Measurements from ENCODE around the gene SYT7. TPM values are rescaled to one million over a fixed set of nuclear protein-coding genes. Genes with fewer than 3 reads are reported as not detected.

Gene SYT7
- total and polyA plus RNA-seq, 4 donors, result 1.7 to 10.6 (median 3.8) TPM

DNA sequence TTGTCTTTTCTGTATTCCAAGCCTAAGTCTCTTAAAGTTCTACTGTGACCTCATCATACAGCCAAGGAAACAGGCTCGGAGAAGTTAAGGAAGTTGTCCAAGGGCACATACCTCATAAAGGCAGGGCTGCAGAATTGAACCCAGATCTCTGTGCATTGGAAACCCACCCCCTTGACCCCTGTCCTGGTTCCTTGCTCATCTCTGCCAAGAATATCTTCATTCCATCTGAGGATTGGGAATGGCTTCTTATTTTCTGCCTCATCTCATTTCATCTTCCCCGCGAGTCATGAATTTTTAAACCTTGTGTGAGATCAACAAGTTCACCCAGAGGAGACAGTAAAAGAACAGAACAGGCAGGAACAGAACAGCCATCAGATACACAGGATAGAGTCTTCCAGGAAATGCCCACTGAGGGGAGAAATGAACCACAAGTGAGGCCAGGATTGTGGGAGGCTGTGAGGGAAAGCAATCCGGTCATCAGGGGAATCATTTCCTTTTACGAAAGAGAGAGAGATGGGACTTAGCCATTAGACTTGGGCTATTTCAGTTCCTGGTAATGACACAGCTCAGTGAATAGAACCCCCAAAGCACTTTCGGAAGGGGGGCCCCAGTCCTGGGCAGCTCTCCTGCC is 106.7 kb downstream of the SYT7 start:
- Histone ChIP-seq H3K9me3 (ENCODE audit: control insufficient read depth in 4 of 4, insufficient read depth in 3 of 4, low read length in 3 of 4) (no peaks in the 10 kb centered on the region), H3K4me3 (no peak overlapping the region), H3K27ac (ENCODE audit: low read depth in 1 of 2, low read length in 1 of 2) (no peak overlapping the region), H3K36me3 (ENCODE audit: control insufficient read depth in 4 of 4, insufficient read depth in 4 of 4, low read length in 4 of 4) (peaks cover 0 to 9% (median under 1%) of the 10 kb centered on the region in 4 donors), H3K4me1 (ENCODE audit: control insufficient read depth in 5 of 5, insufficient read depth in 5 of 5, low read length in 5 of 5) (no peaks in the 10 kb centered on the region), H3K27me3 (ENCODE audit: control insufficient read depth in 3 of 3, insufficient read depth in 3 of 3, low read length in 2 of 3) (no peaks in the 10 kb centered on the region), H3K9ac (ENCODE audit: insufficient read depth in 1 of 2, low read length in 2 of 2) (no peak overlapping the region)
- 86 to 90% methylated on average over 6 of the region's 6 CpGs for WGBS, 2 donors
- TF ChIP-seq, protein P1, sequence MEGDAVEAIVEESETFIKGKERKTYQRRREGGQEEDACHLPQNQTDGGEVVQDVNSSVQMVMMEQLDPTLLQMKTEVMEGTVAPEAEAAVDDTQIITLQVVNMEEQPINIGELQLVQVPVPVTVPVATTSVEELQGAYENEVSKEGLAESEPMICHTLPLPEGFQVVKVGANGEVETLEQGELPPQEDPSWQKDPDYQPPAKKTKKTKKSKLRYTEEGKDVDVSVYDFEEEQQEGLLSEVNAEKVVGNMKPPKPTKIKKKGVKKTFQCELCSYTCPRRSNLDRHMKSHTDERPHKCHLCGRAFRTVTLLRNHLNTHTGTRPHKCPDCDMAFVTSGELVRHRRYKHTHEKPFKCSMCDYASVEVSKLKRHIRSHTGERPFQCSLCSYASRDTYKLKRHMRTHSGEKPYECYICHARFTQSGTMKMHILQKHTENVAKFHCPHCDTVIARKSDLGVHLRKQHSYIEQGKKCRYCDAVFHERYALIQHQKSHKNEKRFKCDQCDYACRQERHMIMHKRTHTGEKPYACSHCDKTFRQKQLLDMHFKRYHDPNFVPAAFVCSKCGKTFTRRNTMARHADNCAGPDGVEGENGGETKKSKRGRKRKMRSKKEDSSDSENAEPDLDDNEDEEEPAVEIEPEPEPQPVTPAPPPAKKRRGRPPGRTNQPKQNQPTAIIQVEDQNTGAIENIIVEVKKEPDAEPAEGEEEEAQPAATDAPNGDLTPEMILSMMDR (IDR thresholded peaks at IDR 0.05; ENCODE audit: control extremely low read depth, extremely low read depth), result no peak
- ATAC-seq (ENCODE audit: insufficient read depth, low FRiP score), result no peak
- no peak for DNase-seq

DNA sequence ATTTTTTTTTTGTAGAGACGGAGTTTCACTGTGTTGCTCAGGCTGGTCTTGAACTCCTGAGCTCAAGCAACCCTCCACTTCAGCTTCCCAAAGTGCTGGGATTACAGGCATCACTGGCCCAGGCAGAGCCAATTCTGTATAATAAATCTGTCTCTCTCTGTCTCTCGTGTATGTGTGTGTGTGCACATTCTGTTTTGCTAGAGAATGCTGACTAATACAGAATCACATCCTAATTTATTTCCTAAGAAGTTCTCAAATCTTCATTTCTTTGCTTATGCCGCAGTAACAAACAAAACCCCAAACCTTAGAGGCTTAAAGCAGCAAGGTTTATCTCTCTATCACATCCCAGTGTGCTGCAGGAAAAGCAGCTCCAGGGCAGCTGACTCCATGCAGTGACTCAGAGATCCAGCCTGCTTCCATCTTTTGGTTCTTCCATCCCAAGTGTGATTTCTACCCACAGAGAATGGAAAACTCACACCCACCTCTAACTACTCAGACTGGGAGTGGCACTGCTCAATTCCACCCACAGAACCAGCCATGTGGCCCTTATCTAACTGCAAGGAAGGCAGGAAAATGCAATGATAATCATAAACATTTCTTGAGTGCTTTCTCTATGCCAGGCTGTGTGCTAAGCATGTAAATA is 107.4 kb downstream of the SYT7 start:
- no peaks in the 10 kb centered on the region for H3K9me3 ChIP-seq (ENCODE audit: control insufficient read depth in 4 of 4, insufficient read depth in 3 of 4, low read length in 3 of 4)
- WGBS, 2 donors, result 92 to 93% methylated on average over 3 of the region's 3 CpGs
- no peak overlapping the region for H3K4me3 ChIP-seq
- TF ChIP-seq, protein P1 (IDR thresholded peaks at IDR 0.05; ENCODE audit: control extremely low read depth, extremely low read depth), result no peak
- H3K27me3 ChIP-seq (ENCODE audit: control insufficient read depth in 3 of 3, insufficient read depth in 3 of 3, low read length in 2 of 3), result no peaks in the 10 kb centered on the region
- H3K4me1 ChIP-seq (ENCODE audit: control insufficient read depth in 5 of 5, insufficient read depth in 5 of 5, low read length in 5 of 5), result no peaks in the 10 kb centered on the region
- no peak for DNase-seq
- peaks cover 0 to 10% (median under 1%) of the 10 kb centered on the region in 4 donors for H3K36me3 ChIP-seq (ENCODE audit: control insufficient read depth in 4 of 4, insufficient read depth in 4 of 4, low read length in 4 of 4)
- H3K9ac ChIP-seq (ENCODE audit: insufficient read depth in 1 of 2, low read length in 2 of 2), result no peak overlapping the region
- no peak for ATAC-seq (ENCODE audit: insufficient read depth, low FRiP score)
- H3K27ac ChIP-seq (ENCODE audit: low read depth in 1 of 2, low read length in 1 of 2), result no peak overlapping the region

DNA sequence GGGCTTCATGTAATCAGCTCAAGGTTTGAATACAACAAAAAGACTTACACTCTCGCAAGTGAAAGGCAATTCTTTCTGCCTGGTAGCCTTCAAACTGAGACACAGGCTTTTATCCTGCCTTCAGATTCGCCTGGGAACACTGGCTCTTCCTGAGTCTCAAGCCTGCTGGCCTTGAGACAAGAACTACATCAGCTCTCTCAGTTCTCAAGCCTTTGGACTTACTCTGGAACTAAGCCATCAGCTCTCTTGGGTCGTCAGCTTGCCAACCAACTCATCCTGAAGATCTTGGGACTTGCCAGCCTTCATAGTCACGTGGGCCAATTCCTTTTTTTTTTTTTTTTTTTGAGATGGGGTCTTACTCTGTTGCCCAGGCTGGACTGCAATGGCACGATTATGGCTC is 108.0 kb downstream of the SYT7 start:
- Histone ChIP-seq H3K9ac (ENCODE audit: insufficient read depth in 1 of 2, low read length in 2 of 2) (no peak overlapping the region), H3K9me3 (ENCODE audit: control insufficient read depth in 4 of 4, insufficient read depth in 3 of 4, low read length in 3 of 4) (no peaks in the 10 kb centered on the region), H3K27me3 (ENCODE audit: control insufficient read depth in 3 of 3, insufficient read depth in 3 of 3, low read length in 2 of 3) (no peaks in the 10 kb centered on the region), H3K4me1 (ENCODE audit: control insufficient read depth in 5 of 5, insufficient read depth in 5 of 5, low read length in 5 of 5) (no peaks in the 10 kb centered on the region), H3K36me3 (ENCODE audit: control insufficient read depth in 4 of 4, insufficient read depth in 4 of 4, low read length in 4 of 4) (peaks cover 0 to 10% (median under 1%) of the 10 kb centered on the region in 4 donors), H3K27ac (ENCODE audit: low read depth in 1 of 2, low read length in 1 of 2) (peak overlapping the region in 1 of 2 donors; percentile 37), H3K4me3 (no peak overlapping the region)
- 71 to 80% methylated on average over 5 of the region's 5 CpGs for WGBS, 2 donors
- TF ChIP-seq, protein P1 (IDR thresholded peaks at IDR 0.05; ENCODE audit: control extremely low read depth, extremely low read depth), result no peak
- no peak for DNase-seq
- no peak for ATAC-seq (ENCODE audit: insufficient read depth, low FRiP score)
